Activated CD4-positive, alpha-beta T cell treated with anti-CD3 and anti-CD28 coated beads, Interleukin-2, Interleukin-6, amounts not matched to agents 100 ng/mL and 50 ng/mL, durations not matched to agents 16 hours and 8 hours (primary cell): ENCODE data around the gene ZDHHC14.

Experiments
- DNase-seq: peaks from one replicate; pipeline ENCODE4 v3.0.0-alpha.2; 2020

Gene ZDHHC14

DNA sequence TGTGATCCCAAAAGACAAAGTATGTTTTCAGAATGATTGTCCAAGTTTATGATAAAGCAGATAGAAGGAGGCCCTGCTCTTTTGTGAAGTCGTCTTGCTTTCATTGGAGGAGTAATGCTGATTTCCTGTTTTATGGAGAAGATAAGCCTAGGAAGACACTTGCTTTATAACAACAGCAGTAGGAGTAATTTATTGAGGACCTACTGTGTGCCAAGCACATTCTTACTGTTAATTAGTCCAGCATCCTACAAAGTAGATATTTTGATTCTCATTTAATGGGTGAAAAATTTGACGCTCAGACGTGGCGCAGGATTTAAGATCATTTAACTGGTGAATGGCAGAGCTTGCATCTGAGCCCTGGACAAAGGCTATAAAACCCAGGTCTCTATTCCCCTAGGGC, 87.6 kb downstream of the ZDHHC14 start:
- DNase-seq: no peak

DNA sequence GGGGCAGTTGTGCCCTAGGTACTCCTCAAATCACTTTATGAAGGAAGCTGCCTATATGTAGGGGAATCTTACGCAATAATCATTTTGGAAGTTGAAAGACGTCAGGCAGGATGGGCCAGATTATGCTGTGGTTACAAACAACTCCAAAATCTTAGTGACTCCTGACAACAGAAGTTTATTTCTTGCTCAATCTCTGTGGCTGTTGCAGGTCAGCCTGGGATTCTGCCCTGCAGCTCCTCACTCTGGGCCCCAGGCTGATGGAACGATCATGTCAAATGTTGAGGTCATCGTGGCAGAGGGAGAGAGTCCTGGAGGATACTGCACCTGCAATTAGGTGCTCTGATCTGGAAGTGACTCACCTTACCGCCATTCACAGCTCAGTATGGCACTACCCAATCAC, 88.4 kb downstream of the ZDHHC14 start:
- DNase-seq: no peak

DNA sequence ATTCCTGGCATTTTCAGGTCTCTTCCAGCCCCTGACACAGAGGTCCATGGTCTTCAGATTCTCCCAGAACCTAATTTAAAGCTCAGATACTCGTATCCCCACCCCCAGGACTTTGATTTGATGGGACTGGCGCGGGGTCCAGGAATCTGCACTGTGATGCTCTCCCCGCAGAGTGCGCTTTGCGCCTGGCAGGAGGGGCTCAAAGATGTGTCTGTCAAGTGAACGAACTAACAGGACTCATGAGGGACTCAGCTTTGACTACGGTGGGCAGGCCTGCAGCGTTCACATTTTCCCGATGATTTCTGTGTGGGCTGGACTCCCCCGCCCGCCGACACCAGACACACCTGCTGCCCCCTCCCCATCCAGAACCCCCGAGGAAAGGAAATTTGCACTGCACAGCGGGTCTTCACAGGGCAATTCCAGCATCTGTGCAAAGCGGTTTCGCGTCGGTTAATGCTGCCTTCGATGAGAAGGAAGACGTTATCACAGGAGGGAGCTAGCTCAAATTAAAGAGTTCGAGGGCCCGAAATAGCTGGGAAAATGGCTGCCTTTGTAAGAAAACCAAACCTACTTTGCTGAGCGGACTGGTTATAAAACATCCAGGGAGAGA, 90.2 kb downstream of the ZDHHC14 start:
- DNase-seq: no peak

GRCh38 chr6:157471895-157472686, 91.1 kb downstream of the ZDHHC14 start:
- DNase-seq: no peak

DNA sequence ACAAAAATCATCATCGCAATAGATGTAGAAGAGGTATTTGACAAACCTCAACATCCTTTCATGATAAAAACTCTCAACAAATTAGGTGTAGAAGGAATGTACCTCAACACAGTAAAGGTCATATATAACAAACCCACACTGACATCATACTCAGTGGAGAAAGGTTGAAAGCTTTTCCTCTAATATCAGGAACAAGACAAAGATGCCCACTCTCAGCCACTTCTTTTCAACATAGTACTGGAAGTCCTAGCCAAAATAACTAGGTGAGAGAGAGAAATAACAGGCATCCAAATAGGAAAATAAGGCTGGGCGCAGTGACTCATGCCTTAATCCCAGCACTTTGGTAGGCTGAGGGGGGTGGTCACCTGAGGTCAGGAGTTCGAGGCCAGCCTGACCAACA, 95.8 kb downstream of the ZDHHC14 start:
- DNase-seq: no peak

GRCh38 chr6:157478926-157479325, 97.9 kb downstream of the ZDHHC14 start:
- DNase-seq: no peak

- no peak for DNase-seq
Measured at GRCh38 chr6:157479464-157480303, 98.7 kb downstream of the ZDHHC14 start.

- DNase-seq: no peak
Measured at GRCh38 chr6:157481189-157481864, 100.3 kb downstream of the ZDHHC14 start.

- no peak for DNase-seq
Measured at GRCh38 chr6:157481865-157482249, 100.9 kb downstream of the ZDHHC14 start.

DNA sequence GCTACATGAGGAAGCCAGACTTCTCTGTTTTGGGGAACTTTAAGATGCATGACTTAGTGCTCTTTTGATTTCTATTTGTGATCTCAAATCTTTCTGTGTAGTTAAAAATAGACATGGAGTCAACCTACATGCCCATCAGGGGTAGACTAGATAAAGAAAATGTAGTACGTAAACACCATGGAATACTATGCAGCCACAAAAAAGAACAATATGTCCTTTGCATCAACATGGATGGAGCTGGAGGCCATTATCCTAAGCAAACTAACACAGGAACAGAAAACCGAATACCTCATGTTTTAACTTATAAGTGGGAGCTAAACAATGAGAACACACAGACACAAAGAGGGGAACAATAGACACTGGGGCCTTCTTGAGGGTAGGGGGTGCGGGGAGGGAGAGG, 102.8 kb downstream of the ZDHHC14 start:
- no peak for DNase-seq

GRCh38 chr6:157484181-157484580, 103.2 kb downstream of the ZDHHC14 start:
- no peak for DNase-seq

- peak; percentile 35 for DNase-seq
Measured at GRCh38 chr6:157486572-157486971, 105.6 kb downstream of the ZDHHC14 start.

DNA sequence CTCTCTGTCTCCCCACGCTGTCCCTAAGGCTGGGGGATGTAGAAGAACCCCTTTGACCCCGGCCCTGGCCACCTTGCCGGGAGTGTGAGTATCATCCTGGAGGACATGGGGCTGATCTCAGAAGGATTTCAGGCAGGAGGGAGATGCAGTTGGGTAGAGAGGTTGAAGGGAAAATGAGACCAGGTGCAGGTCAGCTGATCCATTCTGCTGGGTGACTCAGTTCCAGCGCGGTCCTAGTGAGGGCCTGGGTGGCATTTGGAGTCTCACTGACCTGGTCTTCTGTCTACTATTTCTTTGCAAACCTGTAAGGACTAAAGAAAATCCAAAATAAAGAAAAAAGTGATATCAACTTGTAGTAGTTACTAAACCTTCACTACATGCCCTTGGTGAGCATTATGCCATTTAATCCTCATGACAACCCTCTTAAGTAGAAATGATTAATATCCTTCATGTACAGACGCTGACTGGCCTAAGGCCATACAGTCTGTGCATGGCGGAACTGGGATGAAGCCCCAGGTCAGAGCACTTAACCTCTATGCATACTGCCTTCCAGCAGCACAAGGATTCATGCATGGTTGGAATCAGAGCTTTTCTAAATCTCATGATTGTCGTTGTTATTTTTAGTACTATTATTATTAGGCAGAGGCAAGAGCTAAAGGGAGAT, 106.3 kb downstream of the ZDHHC14 start:
- no peak for DNase-seq

DNA sequence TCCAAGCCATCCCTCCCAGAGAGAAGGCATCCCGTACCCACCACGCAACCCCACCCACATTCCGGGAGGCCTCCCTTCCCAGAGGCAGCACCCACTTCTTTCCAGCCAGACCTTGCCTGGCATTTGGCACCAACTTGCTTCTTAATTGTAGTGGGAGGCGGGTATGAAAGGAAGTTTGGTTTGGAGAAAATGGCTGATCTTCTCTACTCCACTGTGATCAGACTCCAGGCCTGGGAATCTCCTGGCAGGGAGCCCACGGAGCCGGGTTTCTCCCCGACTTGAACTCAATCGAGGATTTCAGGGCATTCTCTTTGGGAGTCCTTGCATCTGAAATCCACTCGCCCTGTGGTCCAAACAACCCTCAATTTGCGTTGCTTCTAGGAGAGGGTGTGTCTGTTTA, 107.1 kb downstream of the ZDHHC14 start:
- no peak for DNase-seq

DNA sequence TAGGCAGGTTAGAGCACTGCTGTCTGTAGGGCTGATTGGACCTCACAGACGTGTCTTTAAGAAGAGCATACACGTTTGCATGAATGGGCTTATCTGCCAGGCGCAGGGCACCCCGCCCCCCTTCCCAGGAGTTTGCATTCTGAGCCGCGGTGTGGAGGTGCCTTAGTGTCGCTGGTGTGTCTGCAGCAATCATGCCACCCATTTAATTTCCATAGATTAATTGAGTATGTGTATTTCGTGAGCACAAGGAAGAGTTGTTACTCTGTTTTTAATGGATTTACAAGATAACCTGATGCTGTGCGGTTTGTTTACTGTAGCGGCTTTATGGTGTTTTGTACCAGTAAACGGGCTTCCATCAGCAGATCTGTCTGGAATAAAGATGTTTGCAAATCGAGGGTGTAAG, 107.7 kb downstream of the ZDHHC14 start:
- no peak for DNase-seq

- DNase-seq: no peak
Measured at GRCh38 chr6:157490611-157491269, 109.8 kb downstream of the ZDHHC14 start.

DNA sequence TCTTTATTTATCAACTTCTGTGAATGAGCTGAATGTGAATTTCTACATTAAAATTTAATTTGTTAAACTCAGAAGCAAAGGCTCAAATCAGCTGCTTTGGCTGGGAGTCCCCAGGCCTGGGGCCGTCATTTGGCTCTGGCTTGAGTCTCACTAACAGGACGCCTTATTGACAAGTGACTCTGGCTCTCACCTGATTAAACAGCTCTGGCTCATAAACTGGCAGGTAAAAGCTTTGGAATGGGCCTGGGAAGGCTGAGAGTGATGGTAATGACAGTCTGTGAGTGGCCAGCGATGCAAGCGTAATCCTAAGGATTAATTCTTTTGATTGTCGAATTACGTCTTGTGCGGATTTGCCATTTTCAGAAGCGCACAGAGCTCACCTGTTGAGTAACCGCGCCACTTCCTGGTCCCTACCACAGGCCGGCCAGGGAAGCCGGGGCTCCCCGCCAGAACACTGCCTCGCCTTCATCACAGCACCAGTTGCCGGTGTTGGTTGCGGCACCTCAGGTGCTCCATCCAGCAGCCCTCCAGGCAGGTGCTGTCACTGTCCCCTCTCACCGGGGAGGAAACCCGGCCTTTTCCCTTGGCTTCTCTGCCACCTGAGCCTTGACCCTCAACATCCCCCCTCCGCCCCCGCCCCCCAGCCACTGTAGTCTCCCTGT, 110.7 kb downstream of the ZDHHC14 start:
- DNase-seq: no peak

GRCh38 chr6:157492249-157492648, 111.3 kb downstream of the ZDHHC14 start:
- DNase-seq: no peak

DNA sequence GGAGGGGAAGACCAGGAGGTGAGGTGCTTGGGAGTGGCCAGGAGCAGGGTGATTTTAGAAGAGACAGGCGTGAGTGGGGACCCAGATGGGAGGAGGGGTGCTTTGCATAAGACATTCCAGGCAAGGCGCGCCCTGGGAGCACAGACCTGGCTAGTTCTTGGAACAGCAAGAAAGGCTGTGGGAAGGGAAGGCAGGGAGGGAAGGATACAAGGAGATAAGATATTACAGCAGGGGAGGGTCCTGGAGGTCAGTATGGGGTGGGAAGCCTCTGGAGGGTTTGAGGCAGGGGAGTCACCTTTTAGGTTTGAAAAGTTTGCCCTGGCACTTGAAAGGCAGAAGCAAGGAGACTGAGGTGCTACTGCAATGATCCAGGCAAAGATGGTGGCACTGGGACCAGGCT, 111.8 kb downstream of the ZDHHC14 start:
- DNase-seq: no peak

- no peak for DNase-seq
Measured at GRCh38 chr6:157493173-157493572, 112.2 kb downstream of the ZDHHC14 start.

DNA sequence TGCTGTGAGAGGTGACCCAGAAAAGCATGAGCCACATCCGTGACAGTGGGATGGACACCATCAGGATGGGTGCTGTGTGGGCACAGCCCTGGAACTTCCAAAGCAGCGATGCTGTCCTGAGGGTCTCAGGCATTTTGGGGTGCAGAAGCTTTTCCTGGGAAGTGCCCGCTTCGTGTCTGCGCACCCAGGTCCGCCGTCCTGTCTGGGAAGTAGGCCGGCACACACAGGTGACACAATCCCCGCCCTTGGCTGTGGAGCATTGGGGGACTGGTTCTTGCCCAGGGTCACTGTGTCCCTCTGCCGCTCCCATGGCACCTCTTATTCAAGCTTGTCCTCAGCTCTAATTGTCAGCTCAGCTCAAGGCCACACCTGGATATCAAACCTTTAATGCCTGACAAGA, 112.6 kb downstream of the ZDHHC14 start:
- no peak for DNase-seq
